Left lobe of liver (tissue), 2 donors: ENCODE data around the gene OR6B3. TPM values are rescaled to one million over a fixed set of nuclear protein-coding genes. Genes with fewer than 3 reads are reported as not detected.
"Not testable (repeated sequence)": the region's sequence is repeated elsewhere in the genome, so short reads cannot be mapped to it uniquely, and the experiment has no call there.

ENCODE experiments used
- ATAC-seq: fragments of 200-7000 bp; cut with Tn5 transposase; one replicate; pipeline ENCODE4 v1.9.1; 2020; ENCODE audit warnings: mild to moderate bottlenecking, moderate library complexity
- DNase-seq: peaks from one replicate; pipeline ENCODE4 v3.0.0-alpha.2; 2020; ENCODE audit warnings: low spot score
- total RNA-seq: library from RNA; stranded (reverse); gene quantifications from one replicate; pipeline ENCODE4 v1.2.1, GENCODE V29; 2021
- donor health status: DM: no; HTN: no; CAD: no; lungs with moderate emphysema.
- donor health status: DM: no; HTN: yes; CAD: no.

Gene OR6B3
- total RNA-seq, 1 donor from 2014 or later, result not detected

- DNase-seq, result no peak
Observed at GRCh38 chr2:240045098-240045497, 8.2 kb downstream of the OR6B3 start.

GRCh38 chr2:240044096-240044495 lies 9.2 kb downstream of the OR6B3 start:
- DNase-seq, ATAC-seq: not testable (repeated sequence)

More at GRCh38 chr2:240045098-240045497, 8.2 kb downstream of the OR6B3 start:
- ATAC-seq, result no peak

GRCh38 chr2:240043279-240043989 lies 9.9 kb downstream of the OR6B3 start:
- DNase-seq (no peak), ATAC-seq (no peak)

- DNase-seq (no peak), ATAC-seq (no peak)
Observed at GRCh38 chr2:240042740-240043139, 10.6 kb downstream of the OR6B3 start.

GRCh38 chr2:240041363-240041762 lies 12.0 kb downstream of the OR6B3 start:
- DNase-seq (no peak), ATAC-seq (no peak)

GRCh38 chr2:240037358-240037757 lies 16.0 kb downstream of the OR6B3 start:
- no peak for DNase-seq
- ATAC-seq, result no peak

GRCh38 chr2:240033330-240033678 lies 20.0 kb downstream of the OR6B3 start:
- no peak for ATAC-seq
- DNase-seq, result no peak

GRCh38 chr2:240032406-240033329 lies 20.7 kb downstream of the OR6B3 start:
- no peak for DNase-seq
- ATAC-seq, result no peak

- DNase-seq, result no peak
Observed at GRCh38 chr2:240030379-240031094, 22.8 kb downstream of the OR6B3 start, which contains the start of gene OR6B2. Gene OR6B2, minus strand, starts transcription at chr2:240030429. Its CDS starts 0 bp downstream, at chr2:240030429.

GRCh38 chr2:240024766-240025165 lies 28.6 kb downstream of the OR6B3 start:
- no peak for DNase-seq

More at GRCh38 chr2:240030379-240031094, 22.8 kb downstream of the OR6B3 start, which contains the start of gene OR6B2:
- ATAC-seq, result no peak

GRCh38 chr2:240023792-240024191 lies 29.5 kb downstream of the OR6B3 start:
- DNase-seq, result no peak
- no peak for ATAC-seq

More at GRCh38 chr2:240024766-240025165, 28.6 kb downstream of the OR6B3 start:
- ATAC-seq, result peak; percentile 34

GRCh38 chr2:240021488-240022104 lies 31.7 kb downstream of the OR6B3 start:
- peak; percentile 52 for ATAC-seq
- peak; percentile 61 for DNase-seq

GRCh38 chr2:240018071-240018750 lies 35.1 kb downstream of the OR6B3 start:
- ATAC-seq, result no peak
- no peak for DNase-seq

GRCh38 chr2:240014327-240014726 lies 39.0 kb downstream of the OR6B3 start:
- no peak for ATAC-seq

GRCh38 chr2:240013343-240013742 lies 40.0 kb downstream of the OR6B3 start:
- no peak for DNase-seq
- ATAC-seq, result no peak

More at GRCh38 chr2:240014327-240014726, 39.0 kb downstream of the OR6B3 start:
- no peak for DNase-seq

GRCh38 chr2:240002983-240003382 lies 50.3 kb downstream of the OR6B3 start:
- DNase-seq (no peak), ATAC-seq (peak; percentile 60)

GRCh38 chr2:240000671-240001070 lies 52.6 kb downstream of the OR6B3 start:
- DNase-seq (no peak), ATAC-seq (no peak)

- ATAC-seq, result no peak
- no peak for DNase-seq
Observed at GRCh38 chr2:239997686-239998409, 55.5 kb downstream of the OR6B3 start.
